RWPE1 (cell line): ENCODE data around the gene ZP4.

Source experiments
- CTCF ChIA-PET: fragments of 350-600 bp; sonication (Branson Sonifier 250); formaldehyde crosslinking; extraction: SDS; loops from one replicate; lab custom pipeline; 2021; lab: Yijun Ruan, JAX
- POLR2A ChIA-PET: fragments of 400-600 bp; formaldehyde crosslinking; extraction: SDS; loops from one replicate; lab custom pipeline; 2020; ENCODE audit warnings: antibody characterized with exemption; ENCODE audit not compliant: low non-redundant PET; lab: Yijun Ruan, JAX
- DNase-seq: peaks from one replicate; pipeline ENCODE4 v3.0.0; 2012; ENCODE audit warnings: low spot score
- H3K27ac ChIP-seq: fragments of 450-650 bp; 2 replicates; pipeline ENCODE4 v1.5.1; 2017
- TF ChIP-seq, protein P1 (sequence below): fragments of 450-650 bp; conservative IDR thresholded peaks from 2 replicates; pipeline ENCODE4 v1.5.1; 2017; ENCODE audit warnings: low read depth, mild to moderate bottlenecking

ZP4 gene

DNA sequence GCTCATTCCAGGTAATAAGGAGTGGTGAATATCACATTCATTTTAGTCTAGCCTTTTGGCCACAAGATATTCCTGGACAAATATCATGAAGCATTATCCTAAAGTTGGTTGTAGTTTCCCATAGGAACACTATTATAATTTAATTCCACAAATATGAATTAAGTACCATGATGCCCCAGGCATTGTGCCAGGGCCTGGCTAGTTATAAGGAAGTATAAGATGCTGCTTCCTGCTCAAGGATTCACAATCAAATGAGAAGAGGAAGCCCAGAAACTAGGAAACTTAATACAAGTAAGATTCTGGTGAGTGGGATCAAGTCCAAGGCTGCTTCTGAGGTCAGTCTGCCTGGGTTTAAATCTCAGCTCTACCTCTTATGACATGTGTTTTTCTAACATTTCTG is 30.6 kb upstream of the ZP4 start:
- no peak for DNase-seq
- TF ChIP-seq, protein P1, sequence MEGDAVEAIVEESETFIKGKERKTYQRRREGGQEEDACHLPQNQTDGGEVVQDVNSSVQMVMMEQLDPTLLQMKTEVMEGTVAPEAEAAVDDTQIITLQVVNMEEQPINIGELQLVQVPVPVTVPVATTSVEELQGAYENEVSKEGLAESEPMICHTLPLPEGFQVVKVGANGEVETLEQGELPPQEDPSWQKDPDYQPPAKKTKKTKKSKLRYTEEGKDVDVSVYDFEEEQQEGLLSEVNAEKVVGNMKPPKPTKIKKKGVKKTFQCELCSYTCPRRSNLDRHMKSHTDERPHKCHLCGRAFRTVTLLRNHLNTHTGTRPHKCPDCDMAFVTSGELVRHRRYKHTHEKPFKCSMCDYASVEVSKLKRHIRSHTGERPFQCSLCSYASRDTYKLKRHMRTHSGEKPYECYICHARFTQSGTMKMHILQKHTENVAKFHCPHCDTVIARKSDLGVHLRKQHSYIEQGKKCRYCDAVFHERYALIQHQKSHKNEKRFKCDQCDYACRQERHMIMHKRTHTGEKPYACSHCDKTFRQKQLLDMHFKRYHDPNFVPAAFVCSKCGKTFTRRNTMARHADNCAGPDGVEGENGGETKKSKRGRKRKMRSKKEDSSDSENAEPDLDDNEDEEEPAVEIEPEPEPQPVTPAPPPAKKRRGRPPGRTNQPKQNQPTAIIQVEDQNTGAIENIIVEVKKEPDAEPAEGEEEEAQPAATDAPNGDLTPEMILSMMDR: no peak
- CTCF ChIA-PET: no interaction called here
- H3K27ac ChIP-seq: no peak overlapping the region
- POLR2A ChIA-PET: no interaction called here

DNA sequence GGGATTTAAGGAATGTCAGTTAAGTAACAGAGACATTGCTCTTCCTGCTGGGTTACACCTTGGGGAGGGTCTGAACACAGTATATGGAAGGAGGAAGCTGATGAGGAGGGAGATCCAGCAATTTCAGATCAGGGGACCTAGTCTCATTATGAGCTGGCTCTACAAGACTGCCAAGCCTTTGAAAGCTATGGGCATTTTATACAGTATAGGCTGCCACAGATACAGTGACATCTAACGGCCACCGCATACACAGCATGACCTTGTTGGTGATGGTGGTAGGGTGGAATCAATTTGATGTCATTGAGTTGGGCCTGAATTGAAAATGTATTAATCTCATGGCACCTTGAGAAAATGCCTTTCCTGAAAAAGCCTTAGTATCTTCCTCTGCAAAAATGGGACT is 22.6 kb upstream of the ZP4 start:
- TF ChIP-seq, protein P1: no peak
- no peak overlapping the region for H3K27ac ChIP-seq
- ChIA-PET POLR2A (no interaction called here), CTCF (interaction anchor here (0.7 kb wide), 1 partner anchor 1077 kb away, joined by 6 read pairs; no protein-coding TSS in a partner anchor)
- no peak for DNase-seq

DNA sequence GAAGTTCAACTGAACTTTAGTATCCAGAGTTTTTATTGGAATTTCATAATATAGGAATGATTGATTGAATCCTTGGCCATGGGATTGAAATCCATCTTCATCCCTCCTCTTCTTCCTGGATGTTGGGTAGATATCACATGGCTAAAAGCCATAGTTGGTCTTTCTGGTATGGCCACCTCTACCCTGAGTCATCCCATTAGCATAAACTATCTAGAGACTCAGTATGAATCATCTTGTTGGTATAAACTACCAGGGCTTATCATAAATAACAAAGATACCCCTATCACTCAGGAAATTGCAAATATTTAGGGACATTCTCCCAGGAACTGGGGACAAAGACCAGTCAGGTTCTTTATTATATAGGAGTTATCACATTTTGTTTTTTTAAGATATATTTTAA is 21.2 kb upstream of the ZP4 start:
- POLR2A ChIA-PET: no interaction called here
- TF ChIP-seq, protein P1: no peak
- CTCF ChIA-PET: no interaction called here
- H3K27ac ChIP-seq: no peak overlapping the region
- no peak for DNase-seq

DNA sequence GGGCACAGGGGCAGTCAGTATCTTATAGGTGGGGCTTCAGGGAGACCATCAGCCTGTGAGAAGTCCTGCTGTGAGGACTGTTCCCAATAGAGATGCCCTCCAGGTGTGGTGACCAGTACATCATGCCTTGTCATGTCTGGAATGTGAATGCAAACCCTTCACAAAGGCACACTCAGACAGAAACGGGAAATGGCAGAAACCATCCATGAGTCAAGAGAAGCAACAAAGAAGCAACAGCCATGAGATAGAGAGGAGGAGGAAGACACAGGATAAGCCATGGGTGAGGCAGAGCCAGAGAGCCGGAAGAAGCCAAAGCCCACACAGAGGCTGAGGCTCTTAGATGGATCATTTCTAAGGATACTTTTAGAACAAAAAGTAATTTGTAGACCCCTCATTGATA is 20.1 kb upstream of the ZP4 start:
- ChIA-PET CTCF (no interaction called here), POLR2A (no interaction called here)
- no peak overlapping the region for H3K27ac ChIP-seq
- TF ChIP-seq, protein P1: no peak
- DNase-seq: no peak

DNA sequence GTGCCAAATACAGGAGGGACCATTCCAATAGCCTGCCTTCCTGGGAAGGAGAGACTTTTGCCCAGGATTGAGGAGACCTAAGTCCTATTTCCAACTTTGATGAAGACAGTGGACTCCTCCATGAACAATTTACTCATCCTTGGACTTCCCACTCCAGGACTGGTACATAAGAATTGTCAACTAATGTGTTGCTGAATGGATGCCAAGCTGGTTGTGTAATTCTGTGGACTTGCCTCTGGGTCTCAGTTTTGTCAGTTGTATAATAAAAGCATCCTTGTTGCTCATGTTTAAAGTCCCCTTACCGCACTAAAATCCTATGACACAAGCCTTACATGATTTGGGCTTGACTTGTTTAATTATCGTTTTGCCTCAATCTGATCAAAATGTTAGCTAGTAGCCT is 13.2 kb upstream of the ZP4 start:
- CTCF ChIA-PET: no interaction called here
- no peak overlapping the region for H3K27ac ChIP-seq
- POLR2A ChIA-PET: no interaction called here
- DNase-seq: no peak
- TF ChIP-seq, protein P1: no peak

DNA sequence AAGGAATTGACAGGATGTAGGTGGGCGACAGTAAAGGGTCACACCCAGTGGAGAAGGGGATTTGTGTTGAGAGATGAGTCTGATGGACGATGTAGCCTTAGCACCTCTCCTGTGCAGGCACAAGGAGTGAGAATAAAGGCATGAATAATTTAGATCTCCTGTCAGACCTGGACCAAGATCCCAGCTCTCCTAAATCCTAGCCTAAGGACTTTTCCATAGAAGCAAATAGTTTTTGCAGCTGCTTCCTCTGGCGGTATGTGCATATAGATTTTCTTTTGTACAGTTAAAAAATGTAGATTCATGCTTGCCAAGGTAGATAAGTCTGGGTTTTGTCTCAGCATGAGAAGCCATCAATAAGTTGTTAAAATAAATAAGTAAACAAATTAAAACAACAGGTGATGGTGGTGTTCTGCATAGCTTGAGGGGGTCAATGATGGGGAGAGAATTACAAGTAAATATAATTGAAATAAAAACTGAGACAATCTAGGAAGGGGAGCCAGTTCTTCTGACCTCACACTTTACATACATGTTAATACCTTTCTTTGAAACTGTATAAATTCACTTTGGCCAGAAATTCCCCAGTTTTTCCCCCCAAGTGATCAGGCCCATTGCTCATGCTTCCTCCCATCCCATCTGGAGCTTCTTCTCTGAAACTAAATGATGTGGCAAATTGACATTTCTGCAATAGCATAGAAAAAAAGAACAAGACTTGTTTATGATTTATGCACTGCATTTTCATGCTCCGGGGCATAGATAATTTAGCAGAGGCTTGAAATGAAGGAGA is 12.4 kb upstream of the ZP4 start:
- no peak for DNase-seq
- H3K27ac ChIP-seq: no peak overlapping the region
- TF ChIP-seq, protein P1: no peak
- ChIA-PET POLR2A (no interaction called here), CTCF (interaction anchor here (0.6 kb wide), 1 partner anchor 194 kb away, joined by 8 read pairs; no protein-coding TSS in a partner anchor)
